ENCODE measurements around the gene TNFRSF1A.

The TNFRSF1A gene

DNA sequence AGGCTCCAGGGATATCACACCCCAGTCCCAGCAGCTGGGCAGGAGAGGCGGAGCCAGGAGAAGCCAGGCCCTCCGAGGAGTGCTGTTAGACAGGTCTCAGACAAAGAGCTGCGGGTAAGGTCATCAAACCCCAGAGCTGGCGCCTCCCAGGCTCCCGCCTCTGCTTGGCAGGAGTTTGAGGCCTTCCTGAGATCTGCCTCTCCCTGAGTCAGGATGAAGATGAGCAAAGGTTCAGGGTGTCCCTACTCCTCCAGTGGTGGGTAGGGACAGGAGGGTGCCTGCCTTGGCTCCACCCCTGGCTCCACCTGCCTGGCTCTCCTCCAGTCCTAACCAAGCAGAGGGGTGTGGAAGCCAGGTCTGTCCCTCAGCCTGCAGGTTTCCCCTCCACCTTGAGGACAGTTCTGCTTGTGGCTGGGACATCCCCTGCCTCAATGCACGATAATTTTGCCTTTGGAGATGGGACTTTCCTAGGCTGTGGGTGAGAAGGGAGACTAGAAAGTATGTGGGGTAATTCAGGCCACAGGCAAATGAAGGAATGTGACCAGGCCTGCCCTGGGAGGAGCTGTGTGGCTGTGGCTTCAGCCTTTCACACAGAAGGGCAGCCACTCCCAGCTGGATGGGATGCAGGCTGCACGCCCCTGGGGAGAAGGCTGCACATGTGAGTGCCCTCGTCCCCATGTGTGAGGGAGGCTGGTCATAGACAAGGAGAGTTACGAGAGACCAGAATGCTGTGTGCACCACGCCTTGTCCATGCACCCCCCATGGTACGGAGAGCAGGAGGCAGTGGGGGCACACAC is 29.1 kb downstream of the TNFRSF1A start:
- peak; percentile 53 for FAIRE-seq
- TF ChIP-seq POLR2A (IDR thresholded peaks at IDR 0.05; ENCODE audit: low read depth, low read length): no peak
- no peak for DNase-seq (ENCODE audit: insufficient read length, low spot score)

DNA sequence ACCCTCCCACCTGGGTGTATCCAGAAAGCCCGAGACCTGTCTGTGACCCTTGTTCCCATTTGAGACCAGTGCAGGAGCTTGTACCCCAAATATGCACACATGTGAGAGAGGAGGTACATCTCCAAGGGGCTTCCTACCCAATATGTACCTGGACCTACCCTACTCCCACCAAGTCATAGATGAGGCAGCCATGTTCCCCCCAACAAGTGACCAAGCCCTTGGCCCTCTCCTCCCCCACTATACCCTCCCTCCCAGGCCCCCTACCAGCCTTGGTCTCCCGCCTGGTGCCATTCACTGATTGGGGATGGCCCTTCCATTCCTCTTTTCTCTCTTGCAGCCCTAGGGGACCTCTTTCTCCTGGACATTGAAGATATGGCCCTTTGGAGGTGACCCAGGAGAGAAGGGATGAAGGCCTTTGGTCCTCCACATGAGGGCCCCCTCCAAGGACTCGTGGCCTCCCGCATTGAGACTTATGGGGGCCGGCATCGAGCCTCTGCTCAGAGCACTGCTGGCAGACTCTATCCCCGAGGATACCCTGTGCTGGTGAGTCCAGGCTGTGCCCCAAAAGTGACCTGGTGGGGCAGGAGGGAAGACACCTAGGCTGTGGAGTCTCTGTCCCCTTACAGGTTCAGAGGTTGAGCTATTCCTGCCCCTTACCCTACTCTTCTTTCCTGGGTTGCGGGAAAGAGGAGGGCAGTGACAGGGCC is 29.9 kb downstream of the TNFRSF1A start:
- DNase-seq (ENCODE audit: insufficient read length, low spot score) (no peak), FAIRE-seq (no peak)
- no peak for TF ChIP-seq POLR2A (IDR thresholded peaks at IDR 0.05; ENCODE audit: low read depth, low read length)

DNA sequence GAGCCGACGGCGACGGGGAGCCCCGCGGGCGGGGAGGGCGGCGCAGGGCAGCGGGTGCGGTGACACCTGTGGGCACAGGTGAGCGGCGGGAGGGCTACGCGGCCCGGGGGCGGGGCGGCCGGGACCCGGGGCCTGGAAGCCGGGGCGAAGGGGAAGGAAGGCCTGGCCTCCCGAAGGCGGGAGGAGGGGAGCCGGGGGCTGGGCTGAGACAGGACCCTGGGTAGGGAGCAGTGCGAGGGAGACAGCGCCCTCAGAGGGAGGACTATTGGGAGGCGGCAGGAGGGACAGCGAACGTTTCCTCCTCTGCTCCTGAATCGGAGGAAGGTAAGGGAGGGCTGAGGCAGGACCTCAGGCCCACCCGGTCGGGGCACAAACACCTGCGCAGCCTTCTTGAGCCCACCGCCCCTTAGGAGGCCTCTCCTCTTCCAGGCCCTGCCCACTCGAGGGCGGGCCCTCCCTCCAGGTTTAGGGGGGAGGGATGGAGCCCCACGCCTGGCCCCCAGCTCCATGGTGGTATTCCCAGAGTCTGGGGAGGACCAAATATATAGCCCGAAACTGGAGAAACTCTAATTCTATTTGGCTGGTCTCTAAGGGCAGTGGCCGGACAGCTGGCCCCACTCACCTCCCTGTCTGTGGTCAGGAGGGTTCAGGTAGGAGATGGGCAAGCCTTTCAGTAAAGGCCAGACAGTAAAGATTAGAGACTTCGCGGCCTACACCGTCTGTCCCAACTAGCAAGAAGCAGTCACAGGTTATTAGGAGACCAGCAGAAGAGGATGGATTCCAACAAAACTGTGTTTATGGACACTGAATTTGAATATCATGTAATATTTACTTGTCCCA is 30.9 kb downstream of the TNFRSF1A start:
- DNase-seq (ENCODE audit: insufficient read length, low spot score): no peak
- no peak for TF ChIP-seq POLR2A (IDR thresholded peaks at IDR 0.05; ENCODE audit: low read depth, low read length)
- FAIRE-seq: no peak

DNA sequence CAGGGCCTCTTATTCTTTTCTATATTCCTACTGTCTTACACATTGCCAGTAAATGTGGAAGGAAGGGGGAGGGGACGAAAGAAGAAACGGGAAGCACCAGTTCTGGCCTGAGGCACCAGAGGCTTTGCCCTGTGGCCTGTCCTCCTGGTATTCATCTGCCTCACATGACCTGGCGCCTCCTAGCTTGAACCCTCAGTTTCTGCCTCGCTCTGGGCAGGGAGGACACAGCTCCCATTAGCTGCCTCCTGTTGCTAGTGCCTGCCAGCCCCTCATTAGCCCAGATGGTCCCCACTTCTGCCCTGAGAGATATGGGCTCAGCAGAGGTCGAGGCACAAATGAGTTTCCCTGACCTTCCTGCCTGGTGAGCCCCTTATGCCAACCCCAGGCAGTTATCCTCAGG is 34.3 kb downstream of the TNFRSF1A start:
- no peak for TF ChIP-seq POLR2A (IDR thresholded peaks at IDR 0.05; ENCODE audit: low read depth, low read length)
- DNase-seq (ENCODE audit: insufficient read length, low spot score): no peak
- FAIRE-seq: no peak

DNA sequence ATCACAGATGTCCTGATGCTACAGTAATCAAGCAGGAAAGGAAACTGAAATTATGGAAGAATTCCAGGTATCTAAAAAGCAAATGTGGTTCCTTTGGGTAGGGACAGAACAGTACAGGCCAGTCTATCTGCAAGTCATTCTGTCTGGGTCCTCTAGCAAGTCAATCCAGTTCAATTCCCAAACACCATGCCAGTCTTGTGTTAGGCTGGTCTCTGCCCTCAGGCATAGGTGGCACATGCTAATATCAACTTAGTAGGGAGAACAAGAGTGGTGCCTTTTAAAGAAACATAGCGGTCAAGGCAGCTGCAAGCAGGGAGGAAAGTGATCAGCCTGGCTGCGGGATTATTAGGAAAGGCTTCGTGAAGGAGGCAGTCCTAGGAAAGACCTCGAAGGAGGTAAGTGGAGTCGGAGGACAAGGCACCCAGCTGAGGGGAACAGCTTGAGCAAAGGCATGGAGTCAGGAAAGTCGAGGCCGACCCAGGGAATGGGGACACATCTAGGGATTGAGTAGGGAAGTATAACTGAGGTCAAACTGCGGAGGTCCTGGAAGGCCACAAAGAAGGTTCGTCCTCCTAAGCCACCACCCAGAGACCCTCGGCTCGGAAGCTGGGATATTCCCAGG is 35.2 kb downstream of the TNFRSF1A start:
- DNase-seq (ENCODE audit: insufficient read length, low spot score): no peak
- no peak for FAIRE-seq
- TF ChIP-seq POLR2A (IDR thresholded peaks at IDR 0.05; ENCODE audit: low read depth, low read length): no peak

DNA sequence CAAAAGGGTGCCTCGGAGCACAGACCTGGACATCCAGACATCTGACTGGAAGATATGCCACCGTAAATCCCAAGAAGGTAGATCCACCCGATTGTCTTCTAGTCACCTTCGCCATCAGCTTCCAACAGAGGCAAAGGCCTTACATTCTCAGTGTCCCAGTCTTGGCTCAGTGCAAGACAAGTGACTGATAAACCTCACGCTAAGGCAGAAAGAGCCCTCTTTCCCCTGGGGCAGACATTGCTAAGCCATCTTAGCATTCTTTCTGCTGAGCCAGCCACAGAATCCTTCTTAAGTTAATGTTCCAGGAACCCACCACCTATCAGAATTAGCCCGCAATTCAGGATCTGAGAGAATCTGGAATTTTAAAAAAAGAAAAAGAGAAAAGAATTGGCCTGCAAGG is 35.7 kb downstream of the TNFRSF1A start:
- FAIRE-seq: no peak
- TF ChIP-seq POLR2A (IDR thresholded peaks at IDR 0.05; ENCODE audit: low read depth, low read length): no peak
- no peak for DNase-seq (ENCODE audit: insufficient read length, low spot score)

DNA sequence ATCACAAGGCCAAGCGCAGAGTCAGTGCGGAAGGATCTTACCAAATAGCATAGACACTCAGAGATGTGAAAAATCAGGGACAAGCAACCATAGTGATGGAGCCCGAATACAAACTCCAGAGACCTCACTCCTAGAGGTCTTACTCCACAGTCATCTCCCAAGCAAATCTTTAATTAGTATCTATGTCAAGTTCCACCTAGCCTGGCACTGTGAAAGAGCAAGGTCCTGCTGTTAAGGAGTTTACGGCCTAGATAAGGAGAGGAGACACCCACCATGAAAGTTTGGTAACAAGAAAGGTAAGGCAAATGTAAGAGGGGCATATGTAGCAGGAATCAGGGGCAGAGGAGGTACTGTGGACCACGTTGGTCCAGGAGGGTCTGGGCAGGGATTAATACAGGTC is 38.8 kb downstream of the TNFRSF1A start:
- DNase-seq (ENCODE audit: insufficient read length, low spot score): peak; percentile 0
- FAIRE-seq: no peak
- no peak for TF ChIP-seq POLR2A (IDR thresholded peaks at IDR 0.05; ENCODE audit: low read depth, low read length)

DNA sequence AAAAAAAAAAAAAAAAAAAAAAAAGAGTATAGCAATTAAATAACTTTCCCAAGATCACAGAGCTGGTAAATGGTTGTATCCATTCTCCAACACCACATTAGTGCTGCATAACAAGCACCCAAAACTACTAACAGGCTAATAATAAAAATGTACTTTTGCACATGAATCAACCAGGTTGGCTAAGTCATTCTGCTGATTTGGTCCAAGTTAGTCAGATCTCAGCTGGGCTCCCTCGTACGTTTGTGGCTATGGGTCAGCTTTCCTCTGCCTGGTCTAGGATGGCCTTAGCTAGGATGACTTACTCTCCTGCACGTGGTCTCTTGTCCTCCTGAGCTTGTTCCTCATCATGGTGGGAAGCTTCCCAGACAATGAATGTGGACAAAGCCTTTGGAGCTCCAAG is 39.3 kb downstream of the TNFRSF1A start:
- no peak for TF ChIP-seq POLR2A (IDR thresholded peaks at IDR 0.05; ENCODE audit: low read depth, low read length)
- FAIRE-seq (no peak), DNase-seq (ENCODE audit: insufficient read length, low spot score) (peak; percentile 12)

DNA sequence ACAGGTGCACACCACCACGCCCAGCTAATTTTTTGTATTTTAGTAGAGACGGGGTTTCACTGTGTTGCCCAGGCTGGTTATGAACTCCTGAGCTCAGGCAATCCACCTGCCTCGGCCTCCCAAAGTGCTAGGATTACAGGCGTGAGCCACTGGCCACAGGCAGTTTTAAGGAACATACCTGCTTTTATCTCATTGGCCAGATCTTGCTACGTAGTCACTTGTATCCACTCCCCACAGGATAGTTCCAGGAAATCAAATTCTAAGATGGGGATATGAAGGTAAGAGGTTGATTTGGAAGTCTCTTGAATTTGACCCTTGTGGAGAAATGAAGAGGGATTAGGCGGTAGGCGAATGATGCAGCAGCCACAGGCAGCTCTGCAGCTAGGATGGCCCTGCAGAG is 40.2 kb downstream of the TNFRSF1A start:
- no peak for TF ChIP-seq POLR2A (IDR thresholded peaks at IDR 0.05; ENCODE audit: low read depth, low read length)
- no peak for DNase-seq (ENCODE audit: insufficient read length, low spot score)

DNA sequence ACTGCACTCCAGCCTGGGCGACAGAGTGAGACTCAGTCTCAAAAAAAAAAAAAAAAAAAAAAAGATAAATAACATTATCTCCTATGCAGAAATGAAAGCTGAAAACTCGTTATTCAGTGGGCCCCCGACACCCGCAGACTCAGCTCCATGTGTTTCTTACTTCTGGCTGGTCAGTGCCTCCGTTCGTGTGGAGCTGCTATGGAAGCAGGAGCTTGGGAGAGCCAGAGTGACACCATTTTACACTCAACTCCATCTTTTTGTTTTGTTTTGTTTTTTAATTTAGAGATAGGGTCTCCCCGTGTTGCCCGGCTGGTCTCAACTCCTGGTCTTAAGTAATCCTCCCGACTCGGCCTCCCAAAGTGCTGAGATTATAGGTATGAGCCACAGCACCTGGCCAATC is 44.7 kb downstream of the TNFRSF1A start:
- FAIRE-seq: no peak
- DNase-seq (ENCODE audit: insufficient read length, low spot score): no peak
- TF ChIP-seq POLR2A (IDR thresholded peaks at IDR 0.05; ENCODE audit: low read depth, low read length): no peak

More for the DNA sequence above, 40.2 kb downstream of the TNFRSF1A start:
- no peak for FAIRE-seq

DNA sequence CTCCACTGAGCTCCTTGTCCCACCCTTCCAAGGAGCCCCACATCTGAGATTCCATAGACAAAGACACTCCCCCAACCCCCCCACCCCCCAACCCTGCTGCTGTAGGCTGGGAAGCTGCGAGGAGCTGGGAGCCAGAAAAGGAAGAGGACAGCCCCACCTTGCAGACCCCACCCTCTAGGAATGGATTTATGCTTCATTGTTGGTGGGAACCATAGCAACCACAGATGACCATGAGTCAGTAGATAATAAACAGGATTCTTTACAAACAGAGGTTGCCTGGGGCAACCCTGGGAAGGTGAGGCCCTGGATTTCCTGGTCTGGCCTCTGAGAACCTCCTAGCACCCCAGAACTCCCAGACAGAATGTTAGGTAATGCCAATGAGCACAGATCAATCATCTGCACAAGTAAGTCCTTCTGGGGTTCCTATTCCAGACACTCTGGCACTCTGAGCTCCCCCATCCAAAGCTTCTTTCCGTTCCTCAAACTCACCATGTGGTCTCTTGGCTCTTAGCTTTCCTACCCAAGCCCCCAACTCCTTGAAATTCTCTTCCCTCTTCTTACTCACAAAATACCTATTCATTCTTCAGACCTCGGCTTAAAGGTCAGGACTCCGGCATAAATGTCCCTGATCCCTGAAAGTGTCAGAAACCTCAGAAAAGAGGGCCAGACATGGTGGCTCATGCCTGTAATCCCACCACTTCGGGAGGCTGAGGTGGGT is 46.6 kb downstream of the TNFRSF1A start:
- TF ChIP-seq POLR2A (IDR thresholded peaks at IDR 0.05; ENCODE audit: low read depth, low read length): no peak
- FAIRE-seq (no peak), DNase-seq (ENCODE audit: insufficient read length, low spot score) (no peak)

DNA sequence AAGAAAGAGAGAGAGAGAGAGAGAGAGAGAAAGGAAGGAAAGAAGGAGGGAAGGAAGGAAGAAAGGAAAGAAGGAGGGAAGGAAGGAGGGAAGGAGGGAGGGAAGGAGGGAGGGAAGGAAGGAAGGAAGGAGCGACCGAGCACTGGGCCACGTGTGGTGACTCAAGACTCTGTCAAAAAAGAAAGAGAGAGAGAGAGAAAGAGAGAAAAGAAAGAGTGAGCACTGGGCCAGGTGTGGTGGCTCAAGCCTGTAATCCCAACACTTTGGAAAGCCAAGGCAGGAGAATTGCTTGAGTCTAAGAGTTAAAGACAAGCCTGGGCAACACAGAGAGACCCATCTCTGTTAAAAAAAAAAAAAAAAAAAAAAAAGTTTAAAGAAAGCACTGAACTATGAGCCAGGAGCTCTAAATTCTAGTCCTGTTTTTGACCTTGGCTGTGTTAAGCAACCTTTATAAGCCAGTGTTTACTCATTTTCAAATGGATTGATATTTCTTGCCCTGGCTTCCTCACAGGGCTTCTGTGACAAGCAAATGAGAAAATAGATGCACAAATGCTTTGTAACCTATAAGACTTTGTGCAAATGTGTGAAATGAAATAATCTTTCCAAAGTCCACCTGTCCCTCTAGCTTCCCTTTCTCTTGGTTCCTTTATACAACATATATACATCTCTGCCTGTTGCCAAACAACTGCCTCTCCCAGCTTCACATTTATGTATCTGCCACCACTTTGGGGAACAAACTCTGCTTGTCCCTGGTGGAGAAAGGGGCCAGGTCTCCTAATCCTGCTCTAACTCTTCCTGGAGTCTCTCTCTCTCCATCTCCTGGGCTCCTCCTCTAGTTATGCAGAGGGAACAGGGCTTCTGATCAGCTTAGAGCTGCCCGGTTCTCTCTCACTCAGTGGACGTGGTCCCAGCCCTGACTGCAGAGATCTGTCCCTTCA is 47.5 kb downstream of the TNFRSF1A start:
- no peak for FAIRE-seq
- DNase-seq (ENCODE audit: insufficient read length, low spot score): no peak
- no peak for TF ChIP-seq POLR2A (IDR thresholded peaks at IDR 0.05; ENCODE audit: low read depth, low read length)
